ENCODE data around the gene PLEKHG4B.
"Not testable (repeated sequence)": the region's sequence is repeated elsewhere in the genome, so short reads cannot be mapped to it uniquely, and the experiment has no call there.

Gene PLEKHG4B

GRCh38 chr5:93221-93980, 1.4 kb downstream of the PLEKHG4B start:
- DNase-seq (ENCODE audit: low read depth), result no peak

GRCh38 chr5:94113-94892, 2.3 kb downstream of the PLEKHG4B start:
- DNase-seq (ENCODE audit: low read depth), result no peak

- no peak for DNase-seq (ENCODE audit: low read depth)
Observed at GRCh38 chr5:95241-95980, 3.4 kb downstream of the PLEKHG4B start.

GRCh38 chr5:96976-97660, 5.2 kb downstream of the PLEKHG4B start:
- DNase-seq (ENCODE audit: low read depth), result no peak

- no peak for DNase-seq (ENCODE audit: low read depth)
Observed at GRCh38 chr5:99815-100214, 7.8 kb downstream of the PLEKHG4B start.

- no peak for DNase-seq (ENCODE audit: low read depth)
Observed at GRCh38 chr5:102411-103043, 10.6 kb downstream of the PLEKHG4B start.

- DNase-seq (ENCODE audit: low read depth), result not testable (repeated sequence)
Observed at GRCh38 chr5:104106-104505, 12.1 kb downstream of the PLEKHG4B start.

- DNase-seq (ENCODE audit: low read depth), result no peak
Observed at GRCh38 chr5:104778-105296, 12.9 kb downstream of the PLEKHG4B start.

GRCh38 chr5:105504-106070, 13.6 kb downstream of the PLEKHG4B start:
- DNase-seq (ENCODE audit: low read depth), result no peak

- no peak for DNase-seq (ENCODE audit: low read depth)
Observed at GRCh38 chr5:106587-106986, 14.6 kb downstream of the PLEKHG4B start.

- DNase-seq (ENCODE audit: low read depth), result no peak
Observed at GRCh38 chr5:107526-107925, 15.6 kb downstream of the PLEKHG4B start.

GRCh38 chr5:109826-110225, 17.9 kb downstream of the PLEKHG4B start:
- no peak for DNase-seq (ENCODE audit: low read depth)

GRCh38 chr5:110270-110888, 18.4 kb downstream of the PLEKHG4B start:
- no peak for DNase-seq (ENCODE audit: low read depth)

GRCh38 chr5:111171-111570, 19.2 kb downstream of the PLEKHG4B start:
- DNase-seq (ENCODE audit: low read depth), result no peak

GRCh38 chr5:119486-120097, 27.6 kb downstream of the PLEKHG4B start:
- DNase-seq (ENCODE audit: low read depth), result no peak

GRCh38 chr5:121432-121831, 29.5 kb downstream of the PLEKHG4B start:
- no peak for DNase-seq (ENCODE audit: low read depth)

- DNase-seq (ENCODE audit: low read depth), result no peak
Observed at GRCh38 chr5:125815-126214, 33.8 kb downstream of the PLEKHG4B start.

- no peak for DNase-seq (ENCODE audit: low read depth)
Observed at GRCh38 chr5:126806-127205, 34.8 kb downstream of the PLEKHG4B start.

- no peak for DNase-seq (ENCODE audit: low read depth)
Observed at GRCh38 chr5:127886-128285, 35.9 kb downstream of the PLEKHG4B start.

- no peak for DNase-seq (ENCODE audit: low read depth)
Observed at GRCh38 chr5:128446-128845, 36.5 kb downstream of the PLEKHG4B start.

Data from activated T-cell treated with anti-CD3 and anti-CD28 coated beads for 48 hours (primary cell).